ENCODE data around the gene CORO2A. TPM values are rescaled to one million over a fixed set of nuclear protein-coding genes. Genes with fewer than 3 reads are reported as not detected.

Gene CORO2A
- total RNA-seq, 2 donors from 2014 or later = 31.2 to 45.3 TPM

DNA sequence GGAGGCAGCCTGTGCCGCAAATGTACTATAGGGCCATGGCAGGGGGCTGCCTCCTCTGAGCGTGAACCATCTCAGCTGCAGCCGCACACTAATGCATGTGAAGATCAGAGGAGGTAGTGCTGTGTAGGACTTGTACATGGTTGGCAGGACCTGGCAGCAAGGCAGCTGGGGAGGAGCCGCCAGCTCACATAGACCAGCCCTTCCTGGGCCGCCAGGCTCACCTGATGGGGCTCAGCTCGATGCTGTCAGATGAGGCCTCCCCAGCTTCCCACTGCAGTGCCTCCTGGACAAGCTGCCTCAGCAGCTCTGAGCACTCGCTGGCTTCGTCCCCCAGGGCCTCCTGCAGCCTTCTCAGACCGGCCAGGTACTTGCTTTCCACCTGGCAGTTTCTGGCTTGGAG, 18.0 kb upstream of the CORO2A start:
- no peak for TF ChIP-seq POLR2AphosphoS5 (IDR thresholded peaks at IDR 0.05)
- no peak for TF ChIP-seq POLR2A (IDR thresholded peaks at IDR 0.05)
- TF ChIP-seq CTCF (IDR thresholded peaks at IDR 0.05) = no peak
- no peaks in the 10 kb centered on the region for H3K9me3 ChIP-seq
- intact Hi-C loops (cut with DNase I) = no loop called here
- H3K27ac ChIP-seq = peak overlapping the region; percentile 29 to 52
- H3K36me3 ChIP-seq = no peaks in the 10 kb centered on the region
- H3K27me3 ChIP-seq (replicated peaks; ENCODE audit: insufficient read depth) = no peaks in the 10 kb centered on the region
- DNase-seq (ENCODE audit: low spot score) = no peak
- no peak overlapping the region for H3K4me3 ChIP-seq
- no peaks in the 10 kb centered on the region for H3K4me1 ChIP-seq (replicated peaks)
- 85% methylated on average over 9 of the region's 9 CpGs for WGBS

DNA sequence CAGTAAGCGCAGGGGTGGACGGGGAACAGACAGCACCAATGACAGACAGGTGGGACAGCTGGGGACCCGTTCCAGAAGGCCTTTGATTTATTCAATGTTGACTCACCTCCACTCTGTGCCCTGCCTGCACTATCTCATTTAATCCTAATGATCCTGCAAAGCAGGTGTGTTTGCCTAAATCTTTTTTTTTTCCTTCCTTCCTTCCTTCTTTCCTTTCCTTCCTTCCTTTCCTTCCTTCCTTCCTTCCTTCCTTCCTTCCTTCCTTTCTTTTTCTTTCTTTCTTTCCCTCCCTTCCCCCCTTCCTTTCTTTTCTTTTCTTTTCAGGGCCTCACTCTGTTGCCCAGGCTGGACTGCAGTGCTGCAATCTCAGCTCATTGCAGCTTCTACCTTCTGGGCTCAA, 17.1 kb upstream of the CORO2A start:
- Histone ChIP-seq H3K4me3 (no peak overlapping the region), H3K4me1 (replicated peaks) (no peaks in the 10 kb centered on the region), H3K27ac (no peak overlapping the region), H3K27me3 (replicated peaks; ENCODE audit: insufficient read depth) (no peaks in the 10 kb centered on the region), H3K36me3 (no peaks in the 10 kb centered on the region), H3K9me3 (no peaks in the 10 kb centered on the region)
- 79% methylated on average over 3 of the region's 3 CpGs for WGBS
- no peak for DNase-seq (ENCODE audit: low spot score)
- intact Hi-C loops (cut with DNase I) = no loop called here
- TF ChIP-seq POLR2AphosphoS5 (IDR thresholded peaks at IDR 0.05) = no peak
- no peak for TF ChIP-seq POLR2A (IDR thresholded peaks at IDR 0.05)
- no peak for TF ChIP-seq CTCF (IDR thresholded peaks at IDR 0.05)

DNA sequence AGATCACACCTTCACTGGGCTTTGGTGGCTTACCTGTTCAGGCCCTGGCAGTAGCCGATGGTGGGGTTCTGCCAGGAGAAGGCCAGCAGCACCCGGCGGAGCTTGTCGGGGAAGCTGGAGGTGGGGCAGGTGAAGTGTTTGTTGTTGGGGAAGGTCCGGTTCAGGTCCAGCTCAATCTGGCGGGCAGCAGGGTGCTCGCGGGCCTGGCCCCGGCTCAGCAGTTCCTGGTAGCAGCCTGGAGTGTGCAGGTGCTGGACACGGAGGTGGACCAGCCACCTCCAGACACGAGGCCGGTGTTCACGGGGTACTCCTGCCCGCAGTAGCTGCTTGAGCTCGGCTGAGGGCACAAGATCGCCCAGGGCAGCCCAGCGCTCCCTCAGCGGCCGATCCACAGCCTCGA, 16.2 kb upstream of the CORO2A start:
- TF ChIP-seq CTCF (IDR thresholded peaks at IDR 0.05) (no peak), POLR2AphosphoS5 (IDR thresholded peaks at IDR 0.05) (no peak), POLR2A (IDR thresholded peaks at IDR 0.05) (no peak)
- Histone ChIP-seq H3K4me3 (no peak overlapping the region), H3K27me3 (replicated peaks; ENCODE audit: insufficient read depth) (no peaks in the 10 kb centered on the region), H3K9me3 (no peaks in the 10 kb centered on the region), H3K27ac (no peak overlapping the region), H3K4me1 (replicated peaks) (no peaks in the 10 kb centered on the region), H3K36me3 (no peaks in the 10 kb centered on the region)
- DNase-seq (ENCODE audit: low spot score) = no peak
- 94% methylated on average over 20 of the region's 20 CpGs for WGBS
- intact Hi-C loops (cut with DNase I) = no loop called here

DNA sequence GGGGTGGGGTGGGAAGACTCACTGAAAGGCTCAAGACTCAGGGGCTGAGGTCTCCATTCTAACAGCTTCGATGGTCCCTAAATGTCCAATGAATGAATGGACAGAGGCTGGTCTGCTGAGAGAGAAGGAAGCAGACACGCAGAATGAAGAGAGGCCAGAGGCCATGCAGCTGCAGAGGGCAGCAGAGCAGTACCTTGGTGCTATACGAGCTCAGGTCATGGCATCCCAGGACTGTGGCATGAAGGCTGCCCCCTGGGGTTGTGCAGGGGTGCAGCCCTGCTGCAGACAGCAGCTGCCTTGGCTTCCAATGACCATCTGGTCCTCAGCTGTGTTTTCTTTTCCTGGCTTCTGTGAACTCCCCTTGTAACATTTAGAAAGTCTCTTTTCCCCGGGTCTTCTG, 15.2 kb upstream of the CORO2A start:
- no peak for DNase-seq (ENCODE audit: low spot score)
- TF ChIP-seq POLR2A (IDR thresholded peaks at IDR 0.05) (no peak), CTCF (IDR thresholded peaks at IDR 0.05) (no peak), POLR2AphosphoS5 (IDR thresholded peaks at IDR 0.05) (no peak)
- Histone ChIP-seq H3K9me3 (no peaks in the 10 kb centered on the region), H3K4me3 (no peak overlapping the region), H3K36me3 (no peaks in the 10 kb centered on the region), H3K27me3 (replicated peaks; ENCODE audit: insufficient read depth) (no peaks in the 10 kb centered on the region), H3K27ac (no peak overlapping the region), H3K4me1 (replicated peaks) (no peaks in the 10 kb centered on the region)
- WGBS = 82% methylated on average over 4 of the region's 4 CpGs
- intact Hi-C loops (cut with DNase I) = no loop called here

GRCh38 chr9:98206754-98207153, 14.3 kb upstream of the CORO2A start:
- no peaks in the 10 kb centered on the region for H3K4me1 ChIP-seq (replicated peaks)
- TF ChIP-seq CTCF (IDR thresholded peaks at IDR 0.05) (no peak), POLR2A (IDR thresholded peaks at IDR 0.05) (no peak), POLR2AphosphoS5 (IDR thresholded peaks at IDR 0.05) (no peak)
- no peak overlapping the region for H3K4me3 ChIP-seq
- H3K27ac ChIP-seq = no peak overlapping the region
- intact Hi-C loops (cut with DNase I) = no loop called here
- H3K9me3 ChIP-seq = no peaks in the 10 kb centered on the region
- no peaks in the 10 kb centered on the region for H3K27me3 ChIP-seq (replicated peaks; ENCODE audit: insufficient read depth)
- H3K36me3 ChIP-seq = no peaks in the 10 kb centered on the region
- 11% methylated on average over 2 of the region's 2 CpGs for WGBS
- DNase-seq (ENCODE audit: low spot score) = no peak

Measured in prostate gland (tissue), 2 donors.